ENCODE results near the gene HSPA12B. TPM values are rescaled to one million over a fixed set of nuclear protein-coding genes. Genes with fewer than 3 reads are reported as not detected.

HSPA12B gene
- polyA plus RNA-seq, 1 donor from 2014 or later: not detected

DNA sequence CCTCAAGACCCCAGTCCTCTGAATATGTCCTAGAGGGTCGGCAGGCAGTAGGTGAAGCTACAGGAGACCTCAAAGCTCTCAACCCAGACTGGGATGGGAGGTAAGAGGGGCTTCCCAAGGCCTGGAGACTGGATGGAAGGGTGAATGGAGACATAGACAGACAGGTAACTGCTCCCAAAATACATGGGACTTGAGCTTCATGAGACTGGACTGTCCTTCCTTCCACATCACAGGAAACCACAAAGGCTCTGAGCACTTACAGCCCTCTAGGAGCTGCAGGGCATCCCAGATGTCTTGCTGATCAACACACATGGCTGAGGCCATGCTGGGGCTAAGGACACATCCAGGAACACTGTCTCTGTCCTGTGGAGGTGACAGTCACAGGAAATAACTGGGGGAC lies 11.6 kb downstream of the HSPA12B start:
- Histone ChIP-seq H3K27me3 (ENCODE audit: insufficient read depth, low read depth, low read length) (peaks cover 30% of the 10 kb centered on the region), H3K79me2 (replicated peaks; ENCODE audit: insufficient read depth, low read length) (no peaks in the 10 kb centered on the region)

More for the DNA sequence above, 11.6 kb downstream of the HSPA12B start:
- no peak for TF ChIP-seq TAF1 (IDR thresholded peaks at IDR 0.05; ENCODE audit: low read depth)
- no peak for TF ChIP-seq CTCF (IDR thresholded peaks at IDR 0.05; ENCODE audit: poor library complexity, severe bottlenecking)
- no peak for TF ChIP-seq SMC3 (conservative IDR thresholded peaks at IDR 0.05; ENCODE audit: poor library complexity)
- no peak for TF ChIP-seq EP300 (conservative IDR thresholded peaks at IDR 0.05; ENCODE audit: poor library complexity, severe bottlenecking)
- no peak for TF ChIP-seq POLR2AphosphoS5 (IDR thresholded peaks at IDR 0.05)
- no peak for TF ChIP-seq RAD21 (conservative IDR thresholded peaks at IDR 0.05)
- no peak for TF ChIP-seq EZH2 (IDR thresholded peaks at IDR 0.05; ENCODE audit: borderline replicate concordance, insufficient read depth, low read length, poor library complexity, severe bottlenecking)
- TF ChIP-seq REST (IDR thresholded peaks at IDR 0.05; ENCODE audit: borderline replicate concordance): no peak
- no peak for TF ChIP-seq MXI1 (conservative IDR thresholded peaks at IDR 0.05; ENCODE audit: poor library complexity, severe bottlenecking)
- Histone ChIP-seq H3K27ac (ENCODE audit: low read length) (no peak overlapping the region), H3F3A (ENCODE audit: insufficient read depth, low read length, poor library complexity, severe bottlenecking) (no peaks in the 10 kb centered on the region), H3K4me2 (ENCODE audit: low read length) (no peak overlapping the region), H4K20me1 (ENCODE audit: insufficient read depth) (no peaks in the 10 kb centered on the region), H3K9me2 (ENCODE audit: insufficient read depth, low read length) (no peaks in the 10 kb centered on the region), H2AFZ (ENCODE audit: low read depth, low read length) (no peak overlapping the region), H3K4me3 (ENCODE audit: low read length) (no peak overlapping the region), H3K9ac (ENCODE audit: low read length) (no peak overlapping the region), H3K9me3 (ENCODE audit: low read length) (no peaks in the 10 kb centered on the region), H3K36me3 (ENCODE audit: insufficient read depth, low read length) (no peaks in the 10 kb centered on the region)
